HCT116 (cell line): ENCODE results near the gene CCNL1. TPM values are rescaled to one million over a fixed set of nuclear protein-coding genes. Genes with fewer than 3 reads are reported as not detected.

ENCODE experiments used
- ATAC-seq: fragments of 200-7000 bp; cut with Tn5 transposase; 2 replicates; pipeline ENCODE4 v1.9.1; 2020; ENCODE audit warnings: mild to moderate bottlenecking, moderate library complexity
- BruUV-seq: library from RNA; stranded (reverse); fragments of 400-500 nt; replicated peaks from 2 replicates; lab custom pipeline; 2021; lab: Mats Ljungman, UMichigan
- CTCF ChIA-PET: fragments of 300-600 bp; sonication (Branson Sonifier 250); formaldehyde crosslinking; loops from one replicate; lab custom pipeline; 2021; ENCODE audit warnings: antibody characterized with exemption; lab: Charles Lee
- POLR2A ChIA-PET: fragments of 300-600, 350-600 bp; sonication (Branson Sonifier 250); formaldehyde crosslinking; loops from one replicate; lab custom pipeline; 2021; ENCODE audit warnings: antibody characterized with exemption; lab: Charles Lee
- RAD21 ChIA-PET, 2 experiments: fragments of 300-600 bp; sonication (Branson Sonifier 250); formaldehyde crosslinking; loops; one replicate each; lab custom pipeline; 2023; ENCODE audit warnings: low total read pairs in 2 of 2; ENCODE audit not compliant: uncharacterized antibody in 2 of 2, unreplicated experiment in 2 of 2, low non-redundant PET in 1 of 2; lab: Charles Lee
- DNase-seq: peaks from one replicate; pipeline ENCODE4 v3.0.0-alpha.2; 2010; ENCODE audit warnings: low read depth, low spot score
- H2AFZ ChIP-seq: fragments of 200-600 bp; shearing (Covaris generic), sonication (generic); 2 replicates; pipeline ENCODE4 v1.6.1; 2017; ENCODE audit warnings: low read depth, mixed run types, mixed read lengths, antibody characterized with exemption, low read length; ENCODE audit not compliant: poor library complexity, severe bottlenecking
- H3K27ac ChIP-seq: 2 replicates; pipeline ENCODE4 v1.5.1; 2012; ENCODE audit warnings: low read depth, low read length
- H3K27me3 ChIP-seq: fragments of 200-600 bp; sonication (generic); 2 replicates; pipeline ENCODE4 v1.6.1; 2016; ENCODE audit warnings: mixed run types, low read length, mixed read lengths; ENCODE audit not compliant: insufficient read depth
- H3K36me3 ChIP-seq, 2 experiments: fragments of 200-500 bp in 1 of 2; fragments of 200-600 bp in 1 of 2; sonication (Bioruptor generic) in 1 of 2; sonication (generic) in 1 of 2; 2 replicates each; pipeline versions ENCODE4 v1.5.1 to v1.6.1; 2014 to 2016; ENCODE audit warnings: low read length in 2 of 2, inconsistent platforms in 1 of 2, mixed read lengths in 1 of 2, mixed run types in 1 of 2; ENCODE audit not compliant: insufficient read depth in 2 of 2, control insufficient read depth in 1 of 2
- H3K4me1 ChIP-seq, 2 experiments: fragments of 200-600 bp in 1 of 2; sonication (generic) in 1 of 2; 2 replicates each; pipeline versions ENCODE4 v1.5.1 to v1.6.1; 2012 to 2017; ENCODE audit warnings: low read length in 2 of 2, inconsistent platforms in 1 of 2, mild to moderate bottlenecking in 1 of 2, mixed read lengths in 1 of 2, mixed run types in 1 of 2, moderate library complexity in 1 of 2; ENCODE audit not compliant: insufficient read depth in 2 of 2, control insufficient read depth in 1 of 2
- H3K4me2 ChIP-seq: fragments of 200-600 bp; sonication (generic); 2 replicates; pipeline ENCODE4 v1.6.1; 2017; ENCODE audit warnings: mixed run types, low read length, mixed read lengths
- H3K4me3 ChIP-seq, 2 experiments: fragments of 200-600 bp in 1 of 2; sonication (generic) in 1 of 2; replicated peaks in 1 of 2; 2 replicates each; pipeline ENCODE4 v1.5.1; 2011 to 2016; ENCODE audit warnings: low read length in 2 of 2, control low read depth in 1 of 2, low read depth in 1 of 2, mild to moderate bottlenecking in 1 of 2, mixed read lengths in 1 of 2, mixed run types in 1 of 2
- H3K79me2 ChIP-seq: fragments of 200-600 bp; sonication (generic); 2 replicates; pipeline ENCODE4 v1.6.1; 2017; ENCODE audit warnings: mild to moderate bottlenecking, mixed run types, low read length, moderate library complexity, mixed read lengths; ENCODE audit not compliant: insufficient read depth
- H3K9ac ChIP-seq: fragments of 200-600 bp; sonication (generic); 2 replicates; pipeline ENCODE4 v1.6.1; 2016; ENCODE audit warnings: low read length, mixed read lengths
- H3K9me2 ChIP-seq: fragments of 200-600 bp; sonication (generic), shearing (Covaris generic); 2 replicates; pipeline ENCODE4 v1.6.1; 2017; ENCODE audit warnings: mixed run types, mild to moderate bottlenecking, moderate library complexity; ENCODE audit not compliant: insufficient read depth
- H3K9me3 ChIP-seq, 2 experiments: fragments of 200-500 bp in 1 of 2; fragments of 200-600 bp in 1 of 2; sonication (Bioruptor generic) in 1 of 2; sonication (generic) in 1 of 2; 2 replicates each; pipeline ENCODE4 v1.6.1; 2014 to 2017; ENCODE audit warnings: low read length in 2 of 2, mixed read lengths in 2 of 2, inconsistent platforms in 1 of 2, low read depth in 1 of 2, mild to moderate bottlenecking in 1 of 2, mixed run types in 1 of 2, moderate library complexity in 1 of 2; ENCODE audit not compliant: control insufficient read depth in 1 of 2, insufficient read depth in 1 of 2
- H4K20me1 ChIP-seq: fragments of 200-600 bp; sonication (generic), shearing (Covaris generic); 2 replicates; pipeline ENCODE4 v1.6.1; 2017; ENCODE audit warnings: mixed run types, mild to moderate bottlenecking, moderate library complexity; ENCODE audit not compliant: insufficient read depth
- CBX3 ChIP-seq: IDR thresholded peaks from 2 replicates; pipeline ENCODE4 v1.6.1; 2012; ENCODE audit warnings: low read depth
- EGR1 ChIP-seq: IDR thresholded peaks from 2 replicates; pipeline ENCODE4 v1.6.1; 2012; ENCODE audit warnings: low read depth
- ELF1 ChIP-seq: IDR thresholded peaks from 2 replicates; pipeline ENCODE4 v1.6.1; 2012; ENCODE audit warnings: low read depth, borderline replicate concordance
- EZH2phosphoT487 ChIP-seq: fragments of 200-600 bp; IDR thresholded peaks from 2 replicates; pipeline ENCODE4 v1.6.1; 2018; ENCODE audit warnings: antibody characterized with exemption, borderline replicate concordance
- SIN3A ChIP-seq: IDR thresholded peaks from 2 replicates; pipeline ENCODE4 v1.6.1; 2012; ENCODE audit warnings: low read depth
- intact Hi-C: fragments of 100-400 bp; cut with micrococcal nuclease; formaldehyde crosslinking; loops from 2 replicates; pipeline ENCODE4 v1.10.0; 2022
- total RNA-seq: library from RNA; stranded (reverse); gene quantifications from one replicate; pipeline ENCODE4 v1.2.1, GENCODE V29; 2021; ENCODE audit not compliant: unreplicated experiment
- TF ChIP-seq, protein P1 (sequence below): IDR thresholded peaks from 2 replicates; pipeline ENCODE4 v1.6.1; 2011; ENCODE audit warnings: mild to moderate bottlenecking, low read length, moderate library complexity; ENCODE audit not compliant: insufficient replicate concordance; ENCODE audit errors: extremely low read depth
- TF ChIP-seq, protein P2 (sequence below), 3 experiments: fragments of 200-600 bp in 1 of 3; sonication (generic) in 1 of 3; IDR thresholded peaks in 2 of 3; conservative IDR thresholded peaks in 1 of 3; 2 replicates each; pipeline ENCODE4 v1.5.1; 2012 to 2017; ENCODE audit warnings: low read depth in 2 of 3, low read length in 2 of 3, antibody characterized with exemption in 1 of 3, borderline replicate concordance in 1 of 3, control low read depth in 1 of 3, mild to moderate bottlenecking in 1 of 3, mixed read lengths in 1 of 3, mixed run types in 1 of 3, moderate library complexity in 1 of 3; ENCODE audit not compliant: insufficient read depth in 1 of 3

CCNL1 gene
- total RNA-seq, 1 experiment from 2014 or later: 96.7 TPM

- Histone ChIP-seq H3K4me3 (no peak overlapping the region), H3K9me3 (no peaks in the 10 kb centered on the region), H2AFZ (no peak overlapping the region), H3K27ac (no peak overlapping the region), H4K20me1 (peaks cover 64% of the 10 kb centered on the region), H3K4me1 (peaks cover 0 to under 1% of the 10 kb centered on the region in 2 experiments; a peak in 1 of 4 replicates), H3K79me2 (peaks cover 71% of the 10 kb centered on the region), H3K9ac (no peak overlapping the region), H3K4me2 (no peak overlapping the region), H3K27me3 (no peaks in the 10 kb centered on the region), H3K36me3 (peaks cover 89 to 95% of the 10 kb centered on the region in 2 experiments), H3K9me2 (no peaks in the 10 kb centered on the region)
- CTCF ChIA-PET: interaction anchor here (1.3 kb wide), 1 partner anchor 51 kb away, joined by 3 read pairs; no protein-coding TSS in a partner anchor
- intact Hi-C loops: no loop called here
- ATAC-seq (no peak), DNase-seq (no peak)
- RAD21 ChIA-PET: no interaction called here
- no TSS peak for BruUV-seq
- POLR2A ChIA-PET: no interaction called here
- no peak for TF ChIP-seq EZH2phosphoT487
- TF ChIP-seq, protein P1, sequence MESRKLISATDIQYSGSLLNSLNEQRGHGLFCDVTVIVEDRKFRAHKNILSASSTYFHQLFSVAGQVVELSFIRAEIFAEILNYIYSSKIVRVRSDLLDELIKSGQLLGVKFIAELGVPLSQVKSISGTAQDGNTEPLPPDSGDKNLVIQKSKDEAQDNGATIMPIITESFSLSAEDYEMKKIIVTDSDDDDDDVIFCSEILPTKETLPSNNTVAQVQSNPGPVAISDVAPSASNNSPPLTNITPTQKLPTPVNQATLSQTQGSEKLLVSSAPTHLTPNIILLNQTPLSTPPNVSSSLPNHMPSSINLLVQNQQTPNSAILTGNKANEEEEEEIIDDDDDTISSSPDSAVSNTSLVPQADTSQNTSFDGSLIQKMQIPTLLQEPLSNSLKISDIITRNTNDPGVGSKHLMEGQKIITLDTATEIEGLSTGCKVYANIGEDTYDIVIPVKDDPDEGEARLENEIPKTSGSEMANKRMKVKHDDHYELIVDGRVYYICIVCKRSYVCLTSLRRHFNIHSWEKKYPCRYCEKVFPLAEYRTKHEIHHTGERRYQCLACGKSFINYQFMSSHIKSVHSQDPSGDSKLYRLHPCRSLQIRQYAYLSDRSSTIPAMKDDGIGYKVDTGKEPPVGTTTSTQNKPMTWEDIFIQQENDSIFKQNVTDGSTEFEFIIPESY: no peak
- no peak for TF ChIP-seq EGR1
- TF ChIP-seq SIN3A: no peak
- TF ChIP-seq CBX3: no peak
- no peak for TF ChIP-seq ELF1
- TF ChIP-seq, protein P2, sequence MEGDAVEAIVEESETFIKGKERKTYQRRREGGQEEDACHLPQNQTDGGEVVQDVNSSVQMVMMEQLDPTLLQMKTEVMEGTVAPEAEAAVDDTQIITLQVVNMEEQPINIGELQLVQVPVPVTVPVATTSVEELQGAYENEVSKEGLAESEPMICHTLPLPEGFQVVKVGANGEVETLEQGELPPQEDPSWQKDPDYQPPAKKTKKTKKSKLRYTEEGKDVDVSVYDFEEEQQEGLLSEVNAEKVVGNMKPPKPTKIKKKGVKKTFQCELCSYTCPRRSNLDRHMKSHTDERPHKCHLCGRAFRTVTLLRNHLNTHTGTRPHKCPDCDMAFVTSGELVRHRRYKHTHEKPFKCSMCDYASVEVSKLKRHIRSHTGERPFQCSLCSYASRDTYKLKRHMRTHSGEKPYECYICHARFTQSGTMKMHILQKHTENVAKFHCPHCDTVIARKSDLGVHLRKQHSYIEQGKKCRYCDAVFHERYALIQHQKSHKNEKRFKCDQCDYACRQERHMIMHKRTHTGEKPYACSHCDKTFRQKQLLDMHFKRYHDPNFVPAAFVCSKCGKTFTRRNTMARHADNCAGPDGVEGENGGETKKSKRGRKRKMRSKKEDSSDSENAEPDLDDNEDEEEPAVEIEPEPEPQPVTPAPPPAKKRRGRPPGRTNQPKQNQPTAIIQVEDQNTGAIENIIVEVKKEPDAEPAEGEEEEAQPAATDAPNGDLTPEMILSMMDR (IDR thresholded peaks at IDR 0.05 in 2 of 3, conservative IDR thresholded peaks at IDR 0.05 in 1 of 3; ENCODE audit: borderline replicate concordance in 1 of 3, insufficient read depth in 1 of 3, low read depth in 2 of 3, low read length in 2 of 3): no peak
These were observed 8.8 kb downstream of the CCNL1 start for GRCh38 chr3:157151151-157151550.
